HG03442 (cell line): ENCODE measurements around the gene NOBOX.
"Not testable (repeated sequence)": the region's sequence is repeated elsewhere in the genome, so short reads cannot be mapped to it uniquely, and the experiment has no call there.

Experiments
- ATAC-seq: cut with Tn5 transposase; IDR thresholded peaks from one replicate; pipeline ENCODE4 v1.9.1; 2021; ENCODE audit warnings: mild to moderate bottlenecking, moderate library complexity; ENCODE audit not compliant: unreplicated experiment

NOBOX gene

DNA sequence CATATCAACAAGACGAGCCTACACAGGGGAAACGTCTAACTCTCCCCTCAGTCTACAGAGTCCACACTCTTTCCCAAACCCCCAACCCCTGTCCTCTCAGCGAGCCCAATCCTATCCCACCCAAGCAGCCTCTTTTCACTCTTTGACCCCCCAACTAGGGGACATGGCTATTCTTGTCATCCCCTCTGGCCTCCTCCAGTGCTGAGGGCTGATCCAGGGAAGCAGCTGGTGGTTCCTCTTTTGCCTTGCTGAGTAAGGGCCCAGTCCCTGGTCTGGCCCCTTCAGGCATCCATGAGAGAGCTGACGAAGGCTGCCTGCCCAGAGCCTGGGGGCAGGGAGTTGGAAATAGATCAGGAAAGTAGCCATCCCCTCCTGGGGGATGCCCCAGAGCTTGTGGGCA is 6.4 kb downstream of the NOBOX start:
- no peak for ATAC-seq

DNA sequence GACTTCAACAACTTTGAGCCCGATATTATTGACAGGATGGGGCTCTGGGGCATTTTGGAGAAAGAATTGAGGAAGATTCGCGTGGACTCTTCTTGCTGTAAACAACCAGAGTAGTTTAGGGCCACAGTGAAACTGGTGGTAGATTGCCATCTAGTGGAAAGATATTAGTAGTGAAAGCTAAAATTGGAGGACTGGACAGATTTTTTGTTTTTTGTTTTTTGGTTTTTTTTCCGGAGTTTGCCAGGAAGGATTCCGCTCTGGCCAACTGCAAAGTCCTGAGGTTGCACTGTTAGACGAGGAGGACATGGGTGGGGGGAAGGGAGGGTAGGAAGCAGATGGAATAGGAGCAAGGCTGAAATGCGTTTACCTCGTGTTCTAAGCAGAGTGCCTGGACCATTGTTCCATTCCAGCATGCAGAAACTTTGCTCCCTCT is 11.7 kb downstream of the NOBOX start:
- ATAC-seq: peak; percentile 82

GRCh38 chr7:144391014-144391413 is 12.5 kb downstream of the NOBOX start:
- no peak for ATAC-seq

GRCh38 chr7:144390481-144390880 is 13.0 kb downstream of the NOBOX start:
- no peak for ATAC-seq

DNA sequence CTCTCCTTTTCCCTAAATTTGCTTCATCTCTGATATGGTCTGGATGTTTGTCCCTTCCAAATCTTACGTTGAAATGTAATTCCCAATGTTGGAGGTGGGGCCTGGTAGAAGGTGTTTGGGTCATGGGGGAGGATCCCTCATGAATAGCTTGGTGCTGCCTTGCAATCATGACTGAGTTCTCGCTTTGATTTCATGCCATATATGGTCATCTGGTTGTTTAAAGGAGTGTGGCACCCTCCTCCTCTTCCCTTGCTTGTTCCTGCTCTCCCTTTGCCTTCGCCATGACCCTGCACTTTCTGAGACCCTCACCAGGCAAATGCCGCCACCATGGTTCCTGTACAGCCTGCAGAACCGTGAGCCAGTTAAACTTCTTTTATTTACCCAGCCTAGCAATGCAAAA is 14.5 kb downstream of the NOBOX start:
- no peak for ATAC-seq

GRCh38 chr7:144386741-144387140 is 16.8 kb downstream of the NOBOX start:
- ATAC-seq: no peak

GRCh38 chr7:144384555-144385245 is 18.8 kb downstream of the NOBOX start:
- no peak for ATAC-seq

GRCh38 chr7:144384071-144384470 is 19.4 kb downstream of the NOBOX start:
- ATAC-seq: peak; percentile 89

DNA sequence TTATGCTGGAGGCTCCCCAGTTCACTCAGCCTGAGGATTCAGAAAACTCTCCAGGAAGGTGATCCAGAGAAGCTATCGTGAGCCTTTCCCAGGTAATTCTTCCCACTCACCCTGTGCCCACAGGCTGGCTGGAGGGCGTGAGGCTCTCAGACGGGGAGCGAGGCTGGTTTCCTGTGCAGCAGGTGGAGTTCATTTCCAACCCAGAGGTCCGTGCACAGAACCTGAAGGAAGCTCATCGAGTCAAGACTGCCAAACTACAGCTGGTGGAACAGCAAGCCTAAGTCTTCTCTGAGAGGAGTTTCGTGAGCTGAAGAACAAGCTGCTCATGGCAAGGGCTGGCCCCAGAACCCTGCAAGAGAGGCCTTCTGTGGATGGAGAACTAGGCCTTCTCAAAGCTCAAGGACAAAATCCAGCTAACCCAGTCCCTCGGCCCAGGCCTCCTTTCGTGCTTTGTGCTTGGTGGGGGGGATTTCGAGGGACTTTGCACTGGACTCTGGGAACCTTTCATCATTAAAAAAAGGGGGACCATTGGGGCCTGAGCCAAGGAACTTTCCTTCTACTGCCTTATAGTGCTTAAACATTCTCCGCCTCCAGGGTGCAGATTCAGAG is 23.6 kb downstream of the NOBOX start:
- no peak for ATAC-seq

DNA sequence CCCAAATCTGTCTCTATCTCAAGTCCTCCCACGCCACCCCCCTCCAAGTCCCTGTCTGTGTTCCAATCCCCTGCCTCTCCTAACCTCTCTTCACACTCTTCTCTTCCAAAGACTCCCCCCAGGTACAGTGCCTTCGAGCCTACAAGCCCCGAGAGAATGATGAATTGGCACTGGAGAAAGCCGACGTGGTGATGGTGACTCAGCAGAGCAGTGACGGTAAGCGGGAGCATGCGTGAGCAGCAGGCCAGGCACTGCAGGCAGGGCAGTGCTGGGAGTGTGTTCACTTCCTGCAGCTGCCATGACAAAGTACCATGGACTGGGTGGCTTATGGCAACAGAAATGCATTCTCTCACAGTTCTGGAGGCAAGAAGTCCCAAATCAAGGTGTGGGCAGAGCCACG is 24.8 kb downstream of the NOBOX start:
- ATAC-seq: no peak

- not testable (repeated sequence) for ATAC-seq
Measured at GRCh38 chr7:144369221-144369620, 34.3 kb downstream of the NOBOX start.

DNA sequence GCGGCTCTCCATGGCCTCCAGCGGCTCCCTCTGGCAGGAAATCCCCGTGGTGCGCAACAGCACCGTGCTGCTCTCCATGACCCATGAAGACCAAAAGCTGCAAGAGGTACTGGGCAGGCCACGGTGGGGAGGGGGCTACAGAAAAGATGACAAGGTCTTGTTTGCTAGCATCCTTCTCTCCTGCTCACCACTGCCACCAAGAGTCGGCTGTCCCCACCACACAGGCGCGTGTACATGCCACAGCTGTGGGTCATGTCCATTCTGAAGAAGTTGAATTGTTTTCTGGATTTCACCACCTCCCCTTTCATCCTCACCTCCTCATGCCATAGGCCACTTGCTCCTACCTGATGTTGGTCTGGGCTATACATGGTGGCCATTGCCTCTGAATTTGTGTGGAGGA is 36.2 kb downstream of the NOBOX start:
- not testable (repeated sequence) for ATAC-seq

- ATAC-seq: not testable (repeated sequence)
Measured at GRCh38 chr7:144365523-144365922, 38.0 kb downstream of the NOBOX start.

DNA sequence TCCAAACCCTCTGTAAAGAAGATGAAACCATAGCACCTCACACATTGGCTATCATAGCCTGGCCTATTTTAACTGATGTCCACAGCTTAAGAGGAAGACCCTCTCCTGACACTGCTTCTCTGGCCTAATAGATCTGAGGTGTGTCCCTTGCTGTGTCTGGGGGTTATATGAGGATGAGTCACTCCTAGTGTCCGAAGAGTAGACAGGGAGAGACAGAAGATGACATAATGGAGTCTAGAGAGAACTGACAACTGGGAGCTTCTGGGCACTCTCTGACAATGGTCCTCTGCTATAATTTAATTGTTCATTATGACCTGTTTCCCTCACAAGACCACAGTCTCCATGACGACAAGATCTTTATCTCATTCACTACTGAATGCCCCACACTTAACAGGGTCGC is 41.4 kb downstream of the NOBOX start:
- ATAC-seq: not testable (repeated sequence)

GRCh38 chr7:144356860-144357259 is 46.6 kb downstream of the NOBOX start:
- ATAC-seq: not testable (repeated sequence)

DNA sequence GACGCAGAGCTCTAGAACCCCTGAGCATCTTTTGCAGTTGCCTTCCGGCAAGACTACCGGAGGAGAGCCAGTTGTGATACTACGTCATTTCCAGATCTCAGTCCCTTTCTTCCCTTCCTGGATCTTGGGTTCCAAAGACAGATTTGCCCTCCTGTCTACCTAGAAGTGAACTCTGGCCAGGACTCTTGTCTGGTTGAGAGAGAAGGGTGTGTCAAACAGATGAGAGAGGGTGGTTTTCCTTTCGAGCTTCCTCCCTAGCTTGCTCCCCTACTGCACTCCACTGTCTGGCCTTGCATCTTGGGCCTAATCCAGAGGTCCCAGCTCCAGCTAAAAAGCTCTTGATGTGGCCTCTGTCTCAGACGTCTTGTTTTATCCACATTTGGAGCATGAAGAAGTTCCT is 47.3 kb downstream of the NOBOX start:
- not testable (repeated sequence) for ATAC-seq

- peak; percentile 70 for ATAC-seq
Measured at GRCh38 chr7:144355176-144355822, 48.2 kb downstream of the NOBOX start, which contains the start of gene ARHGEF5. TSS of gene ARHGEF5 (plus strand) at chr7:144355402. CDS start at chr7:144362670, 7,268 bp downstream.

GRCh38 chr7:144351667-144352066 is 51.8 kb downstream of the NOBOX start:
- ATAC-seq: not testable (repeated sequence)

DNA sequence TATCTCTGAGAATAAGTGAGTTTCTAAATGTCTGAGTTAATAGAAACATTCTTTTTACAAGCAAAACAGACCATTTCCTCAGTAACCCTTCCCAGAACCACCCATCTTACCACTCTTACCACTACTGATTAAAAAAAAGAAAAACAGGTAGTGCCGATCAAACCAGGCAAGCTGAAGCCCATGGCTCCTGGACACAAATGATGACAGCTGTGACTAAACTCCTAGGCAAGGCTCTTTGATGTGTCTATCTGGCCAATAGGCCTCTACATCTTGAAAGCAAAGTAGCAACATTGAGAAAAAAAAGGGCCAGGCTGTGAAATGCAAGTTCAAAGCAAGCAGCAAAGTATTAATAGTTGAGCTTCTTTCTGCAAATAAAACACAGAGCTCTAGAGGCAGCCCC is 54.9 kb downstream of the NOBOX start:
- peak; percentile 37 for ATAC-seq
